IMR-90 (cell line): ENCODE measurements around the gene CHRDL1. TPM values are rescaled to one million over a fixed set of nuclear protein-coding genes. Genes with fewer than 3 reads are reported as not detected.
"Not testable (repeated sequence)": the region's sequence is repeated elsewhere in the genome, so short reads cannot be mapped to it uniquely, and the experiment has no call there.

Experiments
- ATAC-seq: fragments of 200-7000 bp; cut with Tn5 transposase; 2 replicates; pipeline ENCODE4 v1.9.1; 2020; ENCODE audit warnings: low read depth, mild to moderate bottlenecking, moderate library complexity
- BruUV-seq: library from RNA; stranded (reverse); fragments of 400-500 nt; replicated peaks from 2 replicates; lab custom pipeline; 2021; lab: Mats Ljungman, UMichigan
- CTCF ChIA-PET: fragments of 300-600 bp; formaldehyde crosslinking; extraction: SDS; loops from one replicate; lab custom pipeline; 2021; ENCODE audit warnings: antibody characterized with exemption; lab: Yijun Ruan, JAX
- POLR2A ChIA-PET: fragments of 300-600 bp; sonication (Branson Sonifier 250); formaldehyde crosslinking; loops from one replicate; lab custom pipeline; 2022; ENCODE audit warnings: antibody characterized with exemption; ENCODE audit not compliant: unreplicated experiment; lab: Charles Lee
- DNase-seq: peaks from one replicate; pipeline ENCODE4 v3.0.0; 2013
- H2AFZ ChIP-seq: replicated peaks from 2 replicates; pipeline ENCODE3; 2013; ENCODE audit warnings: low read length, mild to moderate bottlenecking; ENCODE audit not compliant: poor library complexity
- H2AK5ac ChIP-seq: 2 replicates; pipeline ENCODE4 v1.6.1; 2013; ENCODE audit warnings: low read depth, low read length, inconsistent platforms
- H2AK9ac ChIP-seq: replicated peaks from 2 replicates; pipeline ENCODE3; 2013; ENCODE audit warnings: mild to moderate bottlenecking, low read depth, low read length, moderate library complexity; ENCODE audit not compliant: poor library complexity
- H2BK120ac ChIP-seq: 2 replicates; pipeline ENCODE4 v1.6.1; 2013; ENCODE audit warnings: low read depth, low read length, inconsistent platforms
- H2BK15ac ChIP-seq: 3 replicates; pipeline ENCODE4 v1.6.1; 2013; ENCODE audit warnings: low read depth, low read length, inconsistent platforms
- H2BK20ac ChIP-seq: 2 replicates; pipeline ENCODE4 v1.6.1; 2013; ENCODE audit warnings: low read depth, mild to moderate bottlenecking, inconsistent platforms, low read length, moderate library complexity
- H2BK5ac ChIP-seq: 2 replicates; pipeline ENCODE4 v1.6.1; 2013; ENCODE audit warnings: mild to moderate bottlenecking, low read depth, low read length, inconsistent platforms; ENCODE audit not compliant: poor library complexity, severe bottlenecking
- H3K14ac ChIP-seq: replicated peaks from 2 replicates; pipeline ENCODE4 v1.6.1; 2013; ENCODE audit warnings: low read depth, low read length, inconsistent platforms
- H3K18ac ChIP-seq: 2 replicates; pipeline ENCODE4 v1.6.1; 2013; ENCODE audit warnings: low read depth, low read length, control low read depth
- H3K23ac ChIP-seq: 2 replicates; pipeline ENCODE4 v1.6.1; 2013; ENCODE audit warnings: low read depth, low read length, inconsistent platforms
- H3K27ac ChIP-seq: 2 replicates; pipeline ENCODE4 v1.5.1; 2013; ENCODE audit warnings: mild to moderate bottlenecking, control low read depth, low read length; ENCODE audit not compliant: insufficient read depth
- H3K27me3 ChIP-seq: 2 replicates; pipeline ENCODE4 v1.6.1; 2013; ENCODE audit warnings: low read length; ENCODE audit not compliant: control insufficient read depth, insufficient read depth
- H3K36me3 ChIP-seq: 2 replicates; pipeline ENCODE4 v1.6.1; 2013; ENCODE audit warnings: low read length, mixed read lengths; ENCODE audit not compliant: control insufficient read depth, insufficient read depth
- H3K4ac ChIP-seq: 2 replicates; pipeline ENCODE4 v1.6.1; 2013; ENCODE audit warnings: low read depth, low read length, inconsistent platforms
- H3K4me1 ChIP-seq: 2 replicates; pipeline ENCODE4 v1.6.1; 2013; ENCODE audit warnings: low read length, mixed read lengths; ENCODE audit not compliant: control insufficient read depth, insufficient read depth
- H3K4me2 ChIP-seq: 2 replicates; pipeline ENCODE4 v1.6.1; 2013; ENCODE audit warnings: low read depth, mild to moderate bottlenecking, control low read depth, low read length, moderate library complexity
- H3K4me3 ChIP-seq: 2 replicates; pipeline ENCODE4 v1.5.1; 2013; ENCODE audit warnings: low read depth, mild to moderate bottlenecking, control low read depth, low read length, moderate library complexity; ENCODE audit not compliant: insufficient read depth
- H3K56ac ChIP-seq: 2 replicates; pipeline ENCODE4 v1.6.1; 2013; ENCODE audit warnings: low read length, inconsistent platforms; ENCODE audit not compliant: insufficient read depth; ENCODE audit errors: extremely low read depth
- H3K79me1 ChIP-seq, 2 experiments: 2 replicates each; pipeline ENCODE4 v1.6.1; 2013; ENCODE audit warnings: low read length in 2 of 2, inconsistent platforms in 1 of 2, low read depth in 1 of 2
- H3K9ac ChIP-seq: 2 replicates; pipeline ENCODE4 v1.6.1; 2013; ENCODE audit warnings: low read depth, low read length, control low read depth
- H3K9me1 ChIP-seq: 2 replicates; pipeline ENCODE4 v1.6.1; 2013; ENCODE audit warnings: low read length, inconsistent platforms; ENCODE audit not compliant: insufficient read depth
- H3K9me3 ChIP-seq: 2 replicates; pipeline ENCODE4 v1.6.1; 2013; ENCODE audit warnings: low read length; ENCODE audit not compliant: control insufficient read depth, insufficient read depth
- H4K20me1 ChIP-seq: 2 replicates; pipeline ENCODE4 v1.6.1; 2013; ENCODE audit warnings: low read length, inconsistent platforms; ENCODE audit not compliant: insufficient read depth
- H4K5ac ChIP-seq: 2 replicates; pipeline ENCODE4 v1.6.1; 2013; ENCODE audit warnings: mild to moderate bottlenecking, low read depth, low read length, control low read depth
- H4K8ac ChIP-seq, 2 experiments: 2 replicates each; pipeline ENCODE4 v1.6.1; 2013; ENCODE audit warnings: low read depth in 2 of 2, low read length in 2 of 2, control low read depth in 1 of 2, inconsistent platforms in 1 of 2
- H4K91ac ChIP-seq: 2 replicates; pipeline ENCODE4 v1.6.1; 2013; ENCODE audit warnings: low read depth, low read length, inconsistent platforms; ENCODE audit not compliant: insufficient read depth
- BHLHE40 ChIP-seq: fragments of 150-350 bp; IDR thresholded peaks from 2 replicates; pipeline ENCODE4 v1.6.1; 2016; ENCODE audit warnings: mild to moderate bottlenecking, low read depth, low read length
- CHD1 ChIP-seq: IDR thresholded peaks from 2 replicates; pipeline ENCODE4 v1.6.1; 2012; ENCODE audit warnings: low read depth, low read length, improper control_type of control experiment
- WGBS, 2 experiments: methylation state at CpG; one replicate each; pipeline versions ENCODE4 v1.1.5 to v1.1.7; 2013; ENCODE audit warnings: missing lambda C conversion rate in 2 of 2; ENCODE audit not compliant: insufficient read length in 1 of 2; ENCODE audit errors: extremely low coverage in 2 of 2; 5-methylcytosine and 5-hydroxymethylcytosine counted together
- dilution Hi-C: fragments of 300-500 bp; cut with HindIII; formaldehyde crosslinking; loops from one replicate; pipeline ENCODE4 v1.14.3; 2018; ENCODE audit warnings: low sequenced_read_pairs; ENCODE audit not compliant: unreplicated experiment
- in situ Hi-C: fragments of 300-500 bp; cut with MboI; formaldehyde crosslinking; loops from 3 replicates; pipeline ENCODE4 v1.14.3; 2019; ENCODE audit warnings: low sequenced_read_pairs, inconsistent platforms, mixed read lengths
- intact Hi-C: fragments of 100-400 bp; cut with micrococcal nuclease; formaldehyde crosslinking; loops from 2 replicates; pipeline ENCODE4 v1.10.0; 2022
- polyA plus RNA-seq, 3 experiments: library from polyadenylated mRNA; depleted of rRNA; stranded (reverse); fragments of >200 nt; gene quantifications; 2 replicates each; pipeline ENCODE4 v1.2.3, GENCODE V29; 2012; ENCODE audit warnings: low replicate concordance in 1 of 3
- total RNA-seq: library from RNA; depleted of rRNA; stranded (reverse); fragments of >200 nt; gene quantifications from 2 replicates; pipeline ENCODE4 v1.2.3, GENCODE V29; 2012

Gene CHRDL1
- total and polyA plus RNA-seq, 2 of the 4 experiments (the other 2 are of a cell fraction), result 0.36 to 0.58 TPM

- no TSS peak for BruUV-seq
- H4K5ac ChIP-seq, result no peak overlapping the region
- H3K27me3 ChIP-seq, result peaks cover 5% of the 10 kb centered on the region
- H3K9me3 ChIP-seq, result no peaks in the 10 kb centered on the region
- no peak for DNase-seq
- ATAC-seq, result no peak
- no peak overlapping the region for H3K9ac ChIP-seq
- in situ Hi-C loops, result no loop called here
- intact Hi-C loops, result no loop called here
- POLR2A ChIA-PET, result no interaction called here
- no peak overlapping the region for H2BK5ac ChIP-seq
- no peak overlapping the region for H2AFZ ChIP-seq
- H3K9me1 ChIP-seq, result no peaks in the 10 kb centered on the region
- H3K36me3 ChIP-seq, result no peaks in the 10 kb centered on the region
- H2AK9ac ChIP-seq, result no peak overlapping the region
- dilution Hi-C loops, result no loop called here
- no peak overlapping the region for H3K18ac ChIP-seq
- H2BK15ac ChIP-seq, result no peak overlapping the region
- H3K4me3 ChIP-seq, result no peak overlapping the region
- H3K27ac ChIP-seq, result no peak overlapping the region
- H3K14ac ChIP-seq, result no peak overlapping the region
- H3K23ac ChIP-seq, result no peak overlapping the region
- H4K20me1 ChIP-seq, result no peaks in the 10 kb centered on the region
- no peak overlapping the region for H3K56ac ChIP-seq
- H2BK120ac ChIP-seq, result no peak overlapping the region
- CTCF ChIA-PET, result no interaction called here
- TF ChIP-seq CHD1 (no peak), BHLHE40 (no peak)
- H3K79me1 ChIP-seq, result no peaks in the 10 kb centered on the region
- H4K91ac ChIP-seq, result no peak overlapping the region
- H2BK20ac ChIP-seq, result no peak overlapping the region
- H4K8ac ChIP-seq, result no peak overlapping the region
- H3K4me1 ChIP-seq, result no peaks in the 10 kb centered on the region
- H3K4me2 ChIP-seq, result no peak overlapping the region
- H3K4ac ChIP-seq, result no peak overlapping the region
- H2AK5ac ChIP-seq, result no peak overlapping the region
- WGBS, 2 experiments, result no CpG with 5 or more reads among the region's 2 CpGs
These were observed 30.4 kb upstream of the CHRDL1 start for GRCh38 chrX:110825972-110826371.

GRCh38 chrX:110816543-110816942 is 20.9 kb upstream of the CHRDL1 start:
- H3K27me3 ChIP-seq, DNase-seq, H3K36me3 ChIP-seq, H2BK120ac ChIP-seq, H3K79me1 ChIP-seq, H3K23ac ChIP-seq, H2BK5ac ChIP-seq, H3K27ac ChIP-seq, H3K18ac ChIP-seq, H3K4me1 ChIP-seq, H3K4me3 ChIP-seq, H2AK5ac ChIP-seq, POLR2A ChIA-PET, ATAC-seq, H4K8ac ChIP-seq, H3K14ac ChIP-seq, H3K56ac ChIP-seq, intact Hi-C loops, H3K9me1 ChIP-seq, H3K9me3 ChIP-seq, H3K4ac ChIP-seq, CTCF ChIA-PET, H2AFZ ChIP-seq, H2AK9ac ChIP-seq, H4K91ac ChIP-seq, in situ Hi-C loops, H2BK20ac ChIP-seq, dilution Hi-C loops, H4K5ac ChIP-seq, H3K9ac ChIP-seq, H3K4me2 ChIP-seq, H2BK15ac ChIP-seq, H4K20me1 ChIP-seq, BruUV-seq: not testable (repeated sequence)
- no CpG with 5 or more reads among the region's 1 CpG for WGBS, 2 experiments
